Sigmoid colon (tissue), 7 donors: ENCODE measurements around the gene KCNAB1. TPM values are rescaled to one million over a fixed set of nuclear protein-coding genes. Genes with fewer than 3 reads are reported as not detected.

ENCODE experiments used
- DNase-seq: peaks from one replicate; pipeline ENCODE4 v3.0.0-alpha.2; 2019
- H3K27ac ChIP-seq, 4 donors: fragments of 200-600 bp; sonication (generic); one replicate each; pipeline ENCODE4 v1.5.1; 2016 to 2019; ENCODE audit warnings: mild to moderate bottlenecking in 1 of 4
- H3K27me3 ChIP-seq, 3 donors: fragments of 200-600 bp; sonication (generic); one replicate each; pipeline ENCODE4 v1.5.1; 2019; ENCODE audit warnings: mild to moderate bottlenecking in 1 of 3
- H3K36me3 ChIP-seq, 4 donors: fragments of 200-600 bp; sonication (generic); one replicate each; pipeline ENCODE4 v1.5.1; 2016 to 2019
- H3K4me1 ChIP-seq, 4 donors: fragments of 200-600 bp; sonication (generic); one replicate each; pipeline ENCODE4 v1.5.1; 2017 to 2019
- H3K4me3 ChIP-seq, 4 donors: fragments of 200-600 bp; sonication (generic); one replicate each; pipeline ENCODE4 v1.5.1; 2017 to 2019; ENCODE audit warnings: mild to moderate bottlenecking in 2 of 4, moderate library complexity in 1 of 4
- H3K9me3 ChIP-seq, 4 donors: fragments of 200-600 bp in 3 of 4; sonication (generic) in 3 of 4; one replicate each; pipeline versions ENCODE4 v1.5.1 to v1.6.1; 2013 to 2019
- EP300 ChIP-seq, 4 donors: sonication (generic); formaldehyde crosslinking; IDR thresholded peaks; one replicate each; pipeline ENCODE4 v1.6.1; 2017; ENCODE audit warnings: antibody characterized with exemption in 4 of 4
- POLR2A ChIP-seq, 2 donors: fragments of 450-650 bp; IDR thresholded peaks; one replicate each; pipeline ENCODE4 v1.6.1; 2016; ENCODE audit warnings: antibody characterized with exemption in 2 of 2, mild to moderate bottlenecking in 2 of 2, moderate library complexity in 2 of 2
- POLR2AphosphoS5 ChIP-seq, 4 donors: sonication (generic); formaldehyde crosslinking; IDR thresholded peaks; one replicate each; pipeline ENCODE4 v1.6.1; 2017; ENCODE audit warnings: antibody characterized with exemption in 4 of 4
- WGBS, 2 donors: extraction: QIAGEN DNeasy Blood & Tissue Kit; methylation state at CpG; one replicate each; pipeline ENCODE4 v1.1.7; 2013; 5-methylcytosine and 5-hydroxymethylcytosine counted together
- intact Hi-C: fragments of 100-400 bp; cut with DNase I; formaldehyde crosslinking; loops from one replicate; pipeline ENCODE4 v1.15.1; 2023
- polyA plus RNA-seq, 3 donors: library from polyadenylated mRNA; stranded (reverse); fragments of 200-250 nt; gene quantifications; one replicate each; pipeline ENCODE4 v1.2.3, GENCODE V29; 2013
- total RNA-seq, 4 donors: library from RNA; depleted of rRNA; stranded (reverse); fragments of >200 nt; gene quantifications; one replicate each; pipeline ENCODE4 v1.1.0, GENCODE V29; 2016
- TF ChIP-seq, protein P1 (sequence below), 4 experiments: fragments of 450-650 bp in 3 of 4; fragments of 200-600 bp in 1 of 4; IDR thresholded peaks; one replicate each; pipeline ENCODE4 v1.5.1; 2016 to 2019; ENCODE audit warnings: antibody characterized with exemption in 4 of 4, mild to moderate bottlenecking in 3 of 4, moderate library complexity in 2 of 4
- donor health status: healthy with polysubstance abuse.
- donor health status: Bipolar disorder and iron deficiency.
- donor health status: healthy.

The KCNAB1 gene
- total and polyA plus RNA-seq, 7 donors, result 1.2 to 5.0 (median 4.3) TPM; not detected in 2

GRCh38 chr3:156382458-156383346, 262.3 kb downstream of the KCNAB1 start:
- DNase-seq, result no peak
- Histone ChIP-seq H3K27me3 (no peaks in the 10 kb centered on the region), H3K9me3 (no peaks in the 10 kb centered on the region), H3K27ac (peak overlapping the region in 2 of 4 donors; percentile 21 to 52), H3K4me3 (no peak overlapping the region), H3K36me3 (no peaks in the 10 kb centered on the region), H3K4me1 (peaks cover 0 to 23% (median 14%) of the 10 kb centered on the region in 4 donors)
- WGBS, 2 donors, result 72 to 87% methylated on average over 9 of the region's 9 CpGs
- intact Hi-C loops, result no loop called here
- TF ChIP-seq POLR2A (IDR thresholded peaks at IDR 0.05) (no peak), EP300 (IDR thresholded peaks at IDR 0.05) (no peak), POLR2AphosphoS5 (IDR thresholded peaks at IDR 0.05) (no peak)
- TF ChIP-seq, protein P1, sequence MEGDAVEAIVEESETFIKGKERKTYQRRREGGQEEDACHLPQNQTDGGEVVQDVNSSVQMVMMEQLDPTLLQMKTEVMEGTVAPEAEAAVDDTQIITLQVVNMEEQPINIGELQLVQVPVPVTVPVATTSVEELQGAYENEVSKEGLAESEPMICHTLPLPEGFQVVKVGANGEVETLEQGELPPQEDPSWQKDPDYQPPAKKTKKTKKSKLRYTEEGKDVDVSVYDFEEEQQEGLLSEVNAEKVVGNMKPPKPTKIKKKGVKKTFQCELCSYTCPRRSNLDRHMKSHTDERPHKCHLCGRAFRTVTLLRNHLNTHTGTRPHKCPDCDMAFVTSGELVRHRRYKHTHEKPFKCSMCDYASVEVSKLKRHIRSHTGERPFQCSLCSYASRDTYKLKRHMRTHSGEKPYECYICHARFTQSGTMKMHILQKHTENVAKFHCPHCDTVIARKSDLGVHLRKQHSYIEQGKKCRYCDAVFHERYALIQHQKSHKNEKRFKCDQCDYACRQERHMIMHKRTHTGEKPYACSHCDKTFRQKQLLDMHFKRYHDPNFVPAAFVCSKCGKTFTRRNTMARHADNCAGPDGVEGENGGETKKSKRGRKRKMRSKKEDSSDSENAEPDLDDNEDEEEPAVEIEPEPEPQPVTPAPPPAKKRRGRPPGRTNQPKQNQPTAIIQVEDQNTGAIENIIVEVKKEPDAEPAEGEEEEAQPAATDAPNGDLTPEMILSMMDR (IDR thresholded peaks at IDR 0.05), result peak in 1 of 4 experiments; percentile 26

- Histone ChIP-seq H3K4me1 (peaks cover 0 to 23% (median 14%) of the 10 kb centered on the region in 4 donors), H3K27me3 (no peaks in the 10 kb centered on the region), H3K4me3 (no peak overlapping the region), H3K27ac (peak overlapping the region in 2 of 4 donors; percentile 21 to 52), H3K9me3 (no peaks in the 10 kb centered on the region), H3K36me3 (no peaks in the 10 kb centered on the region)
- DNase-seq, result no peak
- intact Hi-C loops, result no loop called here
- 88 to 92% methylated on average over 6 of the region's 6 CpGs for WGBS, 2 donors
- TF ChIP-seq POLR2A (IDR thresholded peaks at IDR 0.05) (no peak), EP300 (IDR thresholded peaks at IDR 0.05) (no peak), POLR2AphosphoS5 (IDR thresholded peaks at IDR 0.05) (peak in 2 of 4 donors; percentile 22 to 29)
- TF ChIP-seq, protein P1 (IDR thresholded peaks at IDR 0.05), result no peak
Observed at GRCh38 chr3:156383441-156384025, 263.2 kb downstream of the KCNAB1 start.

DNA sequence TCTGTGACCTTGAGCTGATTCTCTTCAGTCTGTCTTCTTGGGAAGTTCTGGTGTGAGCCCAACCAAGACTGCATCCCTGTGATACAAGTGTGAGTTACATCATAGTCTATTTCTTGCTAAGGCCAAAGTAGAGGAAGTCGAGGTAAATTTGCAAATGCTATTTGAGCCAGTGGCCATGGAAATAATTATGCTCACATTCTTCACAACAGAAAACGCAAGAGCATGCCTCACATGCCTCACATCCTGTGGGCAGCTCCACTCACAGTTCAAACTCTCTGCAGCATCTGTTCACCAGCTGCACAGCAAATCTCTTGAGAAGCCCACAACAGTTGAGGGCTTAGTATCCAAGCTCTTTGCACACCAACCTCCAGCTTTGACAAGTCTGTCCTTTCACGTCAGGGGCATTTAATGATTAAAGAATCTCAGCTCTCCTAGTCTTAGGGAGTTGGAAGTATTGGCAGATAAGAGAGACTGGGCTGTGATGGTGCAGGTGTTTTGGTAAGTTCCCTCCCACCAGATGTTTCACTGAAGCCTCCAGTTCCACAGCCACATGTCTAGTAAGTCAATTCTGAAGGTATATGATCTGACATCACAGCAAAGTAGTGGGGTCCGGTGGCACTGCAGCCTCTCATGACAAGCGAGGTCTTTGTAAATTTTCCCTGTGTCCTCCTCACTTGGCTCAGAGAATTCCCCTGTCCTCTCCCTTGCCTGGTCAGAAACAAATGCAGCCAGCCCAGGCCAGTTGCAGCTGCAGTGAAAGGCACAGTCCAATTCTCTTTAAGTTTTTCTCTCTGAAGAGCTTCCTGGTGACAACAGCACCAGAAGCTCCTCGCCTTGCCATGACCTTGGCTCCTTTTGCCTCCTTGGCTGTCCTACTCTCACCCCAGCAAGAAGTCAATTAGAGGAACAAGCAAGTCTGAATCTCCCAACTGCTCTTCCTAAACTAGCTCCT, 268.4 kb downstream of the KCNAB1 start:
- intact Hi-C loops, result no loop called here
- H3K27ac ChIP-seq, result no peak overlapping the region
- peaks cover 0 to 5% (median 2%) of the 10 kb centered on the region in 4 donors for H3K4me1 ChIP-seq
- no peaks in the 10 kb centered on the region for H3K27me3 ChIP-seq
- H3K4me3 ChIP-seq, result no peak overlapping the region
- no peak for DNase-seq
- TF ChIP-seq POLR2AphosphoS5 (IDR thresholded peaks at IDR 0.05), result no peak
- no peak for TF ChIP-seq EP300 (IDR thresholded peaks at IDR 0.05)
- no peak for TF ChIP-seq POLR2A (IDR thresholded peaks at IDR 0.05)
- TF ChIP-seq, protein P1 (IDR thresholded peaks at IDR 0.05), result no peak
- WGBS, 2 donors, result 73 to 75% methylated on average over 6 of the region's 6 CpGs
- H3K36me3 ChIP-seq, result no peaks in the 10 kb centered on the region
- no peaks in the 10 kb centered on the region for H3K9me3 ChIP-seq

- intact Hi-C loops, result no loop called here
- H3K27ac ChIP-seq, result no peak overlapping the region
- 77 to 89% methylated on average over 3 of the region's 3 CpGs for WGBS, 2 donors
Observed at GRCh38 chr3:156389449-156389950, 269.1 kb downstream of the KCNAB1 start.

More at GRCh38 chr3:156389449-156389950, 269.1 kb downstream of the KCNAB1 start:
- Histone ChIP-seq H3K36me3 (no peaks in the 10 kb centered on the region), H3K9me3 (no peaks in the 10 kb centered on the region), H3K4me1 (no peaks in the 10 kb centered on the region), H3K4me3 (no peak overlapping the region), H3K27me3 (no peaks in the 10 kb centered on the region)
- no peak for DNase-seq
- TF ChIP-seq POLR2A (IDR thresholded peaks at IDR 0.05) (no peak), EP300 (IDR thresholded peaks at IDR 0.05) (no peak), POLR2AphosphoS5 (IDR thresholded peaks at IDR 0.05) (no peak)
- TF ChIP-seq, protein P1 (IDR thresholded peaks at IDR 0.05), result no peak
